ENCODE data around the gene SRGN. TPM values are rescaled to one million over a fixed set of nuclear protein-coding genes. Genes with fewer than 3 reads are reported as not detected.

The SRGN gene
- total and polyA plus RNA-seq, 2 of the 13 experiments (the other 11 are each of a cell fraction or from before 2014, with no cell fraction given) = 0.09 TPM; not detected in 1

DNA sequence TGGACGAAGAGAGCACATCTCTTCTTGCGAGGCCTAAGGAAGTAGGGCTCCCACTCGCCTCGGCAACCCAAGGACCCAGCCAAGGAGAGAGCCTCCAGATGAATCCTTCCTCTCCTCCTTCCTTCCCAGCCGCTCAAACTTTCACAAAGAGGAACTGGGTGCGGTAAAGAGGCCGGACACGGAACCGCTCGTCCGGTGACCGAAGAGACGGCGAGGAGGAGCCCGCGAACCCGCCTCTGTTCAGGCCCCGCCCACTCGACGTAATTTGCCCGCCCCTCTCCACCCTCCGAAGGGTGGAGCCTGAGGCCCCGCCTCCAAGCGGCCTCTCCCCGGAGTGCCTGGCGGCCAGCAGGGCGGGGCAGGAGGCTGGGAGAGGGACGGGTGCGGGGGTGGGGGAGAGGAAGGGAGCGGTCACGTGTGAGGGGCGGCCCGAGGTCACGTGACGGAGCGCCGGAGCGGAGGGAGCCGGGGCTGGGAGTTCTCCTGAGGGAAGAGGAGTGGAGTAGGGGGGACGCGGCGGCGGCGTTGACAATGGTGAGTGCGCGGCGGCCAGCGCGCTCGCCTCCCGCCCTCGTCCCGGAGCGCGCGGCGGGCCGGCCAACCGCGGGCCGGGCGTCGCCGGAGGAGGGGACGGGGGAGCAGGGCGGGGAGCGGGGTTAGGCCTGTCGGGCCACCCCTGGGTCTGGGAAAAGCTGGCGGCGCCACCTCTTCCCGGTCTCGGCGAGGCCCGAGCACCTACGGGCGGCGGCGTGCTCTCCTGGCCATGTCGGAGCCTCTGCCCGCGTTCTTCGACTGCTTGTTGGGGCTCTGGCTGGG, 36.1 kb downstream of the SRGN start, which contains the start of gene VPS26A (continued):
- TF ChIP-seq, protein P1, sequence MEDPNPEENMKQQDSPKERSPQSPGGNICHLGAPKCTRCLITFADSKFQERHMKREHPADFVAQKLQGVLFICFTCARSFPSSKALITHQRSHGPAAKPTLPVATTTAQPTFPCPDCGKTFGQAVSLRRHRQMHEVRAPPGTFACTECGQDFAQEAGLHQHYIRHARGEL (CRISPR knock-in tag; IDR thresholded peaks at IDR 0.05) = no peak
- TF ChIP-seq ZNF441 (CRISPR knock-in tag; IDR thresholded peaks at IDR 0.05; ENCODE audit: borderline replicate concordance) (peak; percentile 25; the same call in 1 of the 2 replicates), ZNF280B (CRISPR knock-in tag; IDR thresholded peaks at IDR 0.05; ENCODE audit: borderline replicate concordance) (peak; percentile 64; the same call in 1 of the 2 replicates), ZNF383 (CRISPR knock-in tag; IDR thresholded peaks at IDR 0.05; ENCODE audit: borderline replicate concordance) (0 out of 2 replicates have a peak, but pooled peaks have one; percentile 22), TBX3 (IDR thresholded peaks at IDR 0.05; ENCODE audit: borderline replicate concordance) (no peak), ZNF414 (CRISPR knock-in tag; IDR thresholded peaks at IDR 0.05) (0 out of 2 replicates have a peak, but pooled peaks have one; percentile 36), FOSL1 (CRISPR knock-in tag; IDR thresholded peaks at IDR 0.05; ENCODE audit: borderline replicate concordance) (no peak), ZNF724P (CRISPR knock-in tag; IDR thresholded peaks at IDR 0.05; ENCODE audit: borderline replicate concordance) (no peak), CEBPB (IDR thresholded peaks at IDR 0.05; ENCODE audit: borderline replicate concordance, low read depth, low read length) (no peak), NFE2L2 (IDR thresholded peaks at IDR 0.05; ENCODE audit: low read length) (no peak), ZNF282 (IDR thresholded peaks at IDR 0.05; ENCODE audit: partially characterized antibody) (no peak), CREB1 (IDR thresholded peaks at IDR 0.05) (peak; percentile 44; the same call in 1 of the 2 replicates), CREB1 (CRISPR knock-in tag; IDR thresholded peaks at IDR 0.05) (0 out of 2 replicates have a peak, but pooled peaks have one; percentile 52), ZNF329 (CRISPR knock-in tag; IDR thresholded peaks at IDR 0.05; ENCODE audit: low read depth) (0 out of 2 replicates have a peak, but pooled peaks have one; percentile 45), ZNF784 (CRISPR knock-in tag; IDR thresholded peaks at IDR 0.05; ENCODE audit: borderline replicate concordance) (no peak), NR1H2 (CRISPR knock-in tag; IDR thresholded peaks at IDR 0.05; ENCODE audit: borderline replicate concordance, low read depth) (no peak), NAIF1 (CRISPR knock-in tag; IDR thresholded peaks at IDR 0.05; ENCODE audit: borderline replicate concordance) (no peak), NFAT5 (CRISPR knock-in tag; IDR thresholded peaks at IDR 0.05) (no peak), ZNF350 (CRISPR knock-in tag; IDR thresholded peaks at IDR 0.05; ENCODE audit: borderline replicate concordance, low read depth) (peak; percentile 61; the same call in 1 of the 2 replicates), SNAPC2 (CRISPR knock-in tag; IDR thresholded peaks at IDR 0.05) (no peak)
